PFSK-1 (cell line): ENCODE measurements around the gene INO80E.

Experiments used
- POLR2AphosphoS5 ChIP-seq: IDR thresholded peaks from 2 replicates; pipeline ENCODE4 v1.6.1; 2012; ENCODE audit warnings: low read depth, mild to moderate bottlenecking, control low read depth, low read length, moderate library complexity
- REST ChIP-seq, 2 experiments: IDR thresholded peaks; 2 replicates each; pipeline versions ENCODE4 v1.6.1 to v1.8.0; 2011 to 2012; ENCODE audit warnings: low read depth in 2 of 2, low read length in 2 of 2, control low read depth in 1 of 2, inconsistent platforms in 1 of 2, mild to moderate bottlenecking in 1 of 2, moderate library complexity in 1 of 2; ENCODE audit not compliant: insufficient read depth in 1 of 2

- TF ChIP-seq REST (IDR thresholded peaks at IDR 0.05; ENCODE audit: insufficient read depth in 1 of 2, low read depth in 2 of 2, low read length in 2 of 2), result no peak
- no peak for TF ChIP-seq POLR2AphosphoS5
Observed at GRCh38 chr16:30054959-30055553, 59.0 kb downstream of the INO80E start.
